NT2/D1 (cell line): Measurements from ENCODE around the gene SLC6A13.
"Not testable (repeated sequence)": the region's sequence is repeated elsewhere in the genome, so short reads cannot be mapped to it uniquely, and the experiment has no call there.

Experiments used
- DNase-seq: peaks from one replicate; pipeline ENCODE4 v3.0.0-alpha.2; 2011; ENCODE audit warnings: low read depth, low spot score
- H3K27me3 ChIP-seq: 2 replicates; pipeline ENCODE4 v1.6.0; 2011; ENCODE audit warnings: mild to moderate bottlenecking; ENCODE audit not compliant: insufficient read length, insufficient read depth
- H3K36me3 ChIP-seq: 2 replicates; pipeline ENCODE4 v1.6.1; 2011; ENCODE audit warnings: mild to moderate bottlenecking, low read length, mixed read lengths; ENCODE audit not compliant: insufficient read depth, insufficient read length
- H3K4me1 ChIP-seq: 2 replicates; pipeline ENCODE4 v1.5.1; 2011; ENCODE audit not compliant: insufficient read depth, insufficient read length
- H3K4me3 ChIP-seq: 2 replicates; pipeline ENCODE4 v1.5.1; 2011; ENCODE audit warnings: low read depth; ENCODE audit not compliant: insufficient read length
- H3K9ac ChIP-seq: 2 replicates; pipeline ENCODE4 v1.6.0; 2011; ENCODE audit warnings: low read depth; ENCODE audit not compliant: insufficient read length
- H3K9me3 ChIP-seq: 2 replicates; pipeline ENCODE4 v1.5.1; 2011; ENCODE audit warnings: mild to moderate bottlenecking, low read length; ENCODE audit not compliant: insufficient read depth
- SUZ12 ChIP-seq: IDR thresholded peaks from 2 replicates; pipeline ENCODE4 v1.6.1; 2011; ENCODE audit not compliant: insufficient read length, insufficient read depth; ENCODE audit errors: extremely low read depth
- YY1 ChIP-seq: IDR thresholded peaks from 2 replicates; pipeline ENCODE4 v1.6.1; 2011; ENCODE audit not compliant: insufficient read length, insufficient read depth
- ZNF274 ChIP-seq: IDR thresholded peaks from 2 replicates; pipeline ENCODE4 v1.6.1; 2011; ENCODE audit warnings: mild to moderate bottlenecking, low read depth, low read length

Gene SLC6A13

DNA sequence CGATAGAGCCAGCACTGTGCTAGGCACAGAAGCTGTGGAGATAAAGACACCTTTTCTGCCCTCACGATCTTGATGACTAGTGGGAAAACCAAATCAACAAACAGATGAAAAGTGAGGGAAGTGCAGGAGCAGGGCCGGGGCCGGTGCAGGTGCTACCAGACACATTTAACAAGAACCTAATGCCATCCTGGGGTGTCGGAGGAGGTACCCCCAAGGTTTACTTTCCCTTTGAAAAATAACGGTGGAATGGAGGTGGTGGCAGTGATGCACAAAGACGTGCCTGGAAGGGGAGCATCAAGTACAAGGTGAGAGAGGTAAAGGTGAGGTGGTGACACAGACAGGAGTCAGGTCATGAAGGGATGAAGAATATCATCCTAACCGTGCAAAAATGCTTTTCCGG, 22.1 kb downstream of the SLC6A13 start:
- TF ChIP-seq SUZ12 (no peak), ZNF274 (no peak), YY1 (no peak)
- no peaks in the 10 kb centered on the region for H3K36me3 ChIP-seq
- no peaks in the 10 kb centered on the region for H3K27me3 ChIP-seq
- H3K4me1 ChIP-seq, result no peaks in the 10 kb centered on the region
- H3K9me3 ChIP-seq, result peaks cover 28% of the 10 kb centered on the region; the same call in 1 of the 2 replicates
- no peak overlapping the region for H3K4me3 ChIP-seq
- H3K9ac ChIP-seq, result no peak overlapping the region
- DNase-seq, result no peak

DNA sequence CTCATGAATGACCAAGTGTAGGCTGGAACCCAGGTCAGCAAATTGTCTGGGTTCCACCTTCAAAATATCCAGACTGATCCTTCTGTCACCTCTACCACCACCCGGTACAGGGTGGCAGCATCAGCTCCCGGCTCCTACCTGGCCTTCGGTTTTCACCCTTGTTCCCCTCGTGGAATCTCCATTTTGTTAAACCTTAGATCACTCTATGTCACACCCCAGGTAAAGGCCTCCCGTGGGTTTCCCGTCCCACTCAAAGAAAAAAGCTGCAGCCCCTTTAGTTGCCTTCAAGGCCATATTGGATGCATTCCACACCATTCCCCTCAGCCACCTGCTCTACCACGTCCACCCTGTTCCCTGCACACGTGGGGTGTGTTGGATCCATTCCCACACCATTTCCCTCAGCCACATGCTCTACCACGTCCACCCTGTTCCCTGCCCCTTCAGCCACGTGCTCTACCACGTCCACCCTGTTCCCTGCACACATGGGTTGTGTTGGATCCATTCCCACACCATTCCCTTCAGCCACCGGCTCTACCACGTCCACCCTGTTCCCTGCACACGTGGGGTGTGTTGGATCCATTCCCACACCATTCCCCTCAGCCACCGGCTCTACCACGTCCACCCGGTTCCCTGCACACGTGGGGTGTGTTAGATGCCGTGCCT, 23.8 kb downstream of the SLC6A13 start:
- TF ChIP-seq ZNF274 (no peak), YY1 (no peak), SUZ12 (no peak)
- Histone ChIP-seq H3K9ac (no peak overlapping the region), H3K4me1 (no peaks in the 10 kb centered on the region), H3K9me3 (peaks cover 33% of the 10 kb centered on the region; the same call in 1 of the 2 replicates), H3K27me3 (no peaks in the 10 kb centered on the region), H3K4me3 (no peak overlapping the region), H3K36me3 (no peaks in the 10 kb centered on the region)
- DNase-seq, result no peak

DNA sequence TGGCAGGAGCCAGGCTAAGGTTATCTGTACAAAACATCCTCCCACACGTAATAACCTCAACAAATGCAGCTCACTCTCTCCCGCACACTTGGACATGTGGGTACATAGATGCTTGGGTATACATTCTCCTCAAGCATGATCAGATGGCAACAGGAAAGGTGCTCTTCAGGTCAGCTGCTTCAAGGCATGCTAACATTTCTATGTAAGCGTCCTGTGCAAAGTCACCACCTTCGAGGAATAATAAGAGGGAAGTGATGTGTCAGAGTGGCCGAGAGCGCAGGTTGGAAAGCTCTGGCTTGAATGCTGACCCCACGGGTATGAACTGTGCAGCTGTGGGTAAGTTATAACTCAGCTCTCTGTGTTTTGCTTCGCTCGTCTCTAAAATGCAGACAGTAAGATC, 24.5 kb downstream of the SLC6A13 start:
- DNase-seq, result no peak
- Histone ChIP-seq H3K9me3 (peaks cover 33% of the 10 kb centered on the region; the same call in 1 of the 2 replicates), H3K4me3 (no peak overlapping the region), H3K36me3 (no peaks in the 10 kb centered on the region), H3K9ac (no peak overlapping the region), H3K4me1 (peaks cover 7% of the 10 kb centered on the region), H3K27me3 (no peaks in the 10 kb centered on the region)
- TF ChIP-seq ZNF274 (no peak), YY1 (no peak), SUZ12 (no peak)

DNA sequence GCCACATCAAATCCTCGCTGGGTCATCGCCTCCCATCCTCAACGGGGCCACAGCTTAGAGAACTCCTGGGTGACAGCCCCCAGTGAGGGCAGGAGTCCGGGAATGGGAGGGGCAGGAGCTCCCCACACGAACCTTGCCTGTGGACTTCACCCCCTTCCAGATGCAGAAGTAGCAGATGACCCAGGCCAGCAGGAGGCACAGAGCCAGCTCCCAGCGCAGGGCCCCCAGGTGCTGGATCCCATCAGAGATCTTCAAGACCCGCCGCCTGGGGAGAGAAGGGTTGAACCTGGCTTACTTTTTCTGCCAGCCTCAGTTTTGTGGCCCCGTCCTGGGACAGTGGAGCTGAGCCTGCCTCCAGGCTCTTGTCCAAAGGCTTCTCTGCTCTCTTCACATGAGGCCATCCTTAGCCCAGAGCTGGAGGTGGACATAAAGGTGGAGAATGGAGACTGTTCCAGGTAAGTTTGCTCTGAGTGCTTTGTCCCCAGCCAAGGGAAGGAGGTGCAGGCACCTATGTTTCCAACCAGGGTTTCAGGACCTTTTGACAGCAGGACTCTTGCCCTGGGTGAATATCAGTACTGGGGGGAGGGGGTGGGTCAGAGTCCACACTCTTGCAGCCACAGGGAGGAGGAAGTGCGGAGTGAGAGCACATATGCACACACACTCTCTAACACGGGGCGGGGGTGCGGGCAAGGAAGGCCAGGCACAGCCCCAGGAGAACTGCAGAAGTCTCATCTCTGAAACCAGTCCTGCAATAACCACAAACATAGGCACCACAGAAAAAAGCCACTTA, 25.4 kb downstream of the SLC6A13 start:
- H3K27me3 ChIP-seq, result no peaks in the 10 kb centered on the region
- DNase-seq, result no peak
- no peaks in the 10 kb centered on the region for H3K36me3 ChIP-seq
- peaks cover 16% of the 10 kb centered on the region for H3K4me1 ChIP-seq
- H3K4me3 ChIP-seq, result no peak overlapping the region
- TF ChIP-seq YY1 (no peak), ZNF274 (no peak), SUZ12 (no peak)
- peaks cover 33% of the 10 kb centered on the region; the same call in 1 of the 2 replicates for H3K9me3 ChIP-seq
- no peak overlapping the region for H3K9ac ChIP-seq

DNA sequence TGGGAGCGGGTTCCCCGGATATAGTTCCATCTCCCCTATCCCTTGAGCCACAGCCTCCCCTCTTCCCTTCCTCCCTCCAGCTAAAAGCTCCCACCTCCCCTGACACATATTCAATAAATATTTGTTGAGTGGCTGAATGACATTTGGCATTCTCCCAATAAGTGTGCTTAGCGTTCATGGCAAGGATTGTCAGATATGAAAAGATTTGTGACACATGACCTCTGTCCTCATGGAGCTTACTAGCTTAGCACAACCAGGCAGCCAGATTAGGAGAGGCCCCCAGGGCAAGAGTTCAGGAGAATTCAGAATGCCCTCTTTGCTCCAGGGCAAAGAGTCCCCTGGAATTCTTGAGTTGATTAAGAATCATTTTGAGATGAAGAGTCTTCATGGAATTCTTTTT, 26.2 kb downstream of the SLC6A13 start:
- Histone ChIP-seq H3K27me3 (no peaks in the 10 kb centered on the region), H3K36me3 (no peaks in the 10 kb centered on the region), H3K4me1 (peaks cover 17% of the 10 kb centered on the region)

DNA sequence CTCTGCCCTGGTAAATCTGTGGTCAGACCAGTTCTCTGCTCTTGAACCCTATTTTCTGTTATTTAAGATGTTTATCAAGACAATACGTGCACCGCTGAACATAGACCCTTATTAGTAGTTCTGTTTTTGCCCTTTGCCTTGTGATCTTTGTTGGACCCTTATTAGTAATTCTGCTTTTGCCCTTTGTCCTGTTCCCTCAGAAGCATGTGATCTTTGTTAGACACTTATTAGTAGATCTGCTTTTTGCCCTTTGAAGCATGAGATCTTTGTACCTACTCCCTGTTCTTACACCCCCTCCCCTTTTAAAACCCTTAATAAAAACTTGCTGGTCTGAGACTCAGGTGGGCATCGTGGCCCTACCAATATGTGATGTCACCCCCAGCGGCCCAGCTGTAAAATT, 26.7 kb downstream of the SLC6A13 start:
- H3K27me3 ChIP-seq, H3K9ac ChIP-seq, H3K36me3 ChIP-seq, H3K4me3 ChIP-seq, DNase-seq: not testable (repeated sequence)
- peaks cover 33% of the 10 kb centered on the region; the same call in 1 of the 2 replicates for H3K9me3 ChIP-seq
- H3K4me1 ChIP-seq, result peaks cover 22% of the 10 kb centered on the region

More for the DNA sequence above, 26.2 kb downstream of the SLC6A13 start:
- Histone ChIP-seq H3K4me3 (no peak overlapping the region), H3K9me3 (peaks cover 33% of the 10 kb centered on the region; the same call in 1 of the 2 replicates), H3K9ac (no peak overlapping the region)
- no peak for DNase-seq
- no peak for TF ChIP-seq ZNF274
- TF ChIP-seq YY1, result no peak
- TF ChIP-seq SUZ12, result no peak

DNA sequence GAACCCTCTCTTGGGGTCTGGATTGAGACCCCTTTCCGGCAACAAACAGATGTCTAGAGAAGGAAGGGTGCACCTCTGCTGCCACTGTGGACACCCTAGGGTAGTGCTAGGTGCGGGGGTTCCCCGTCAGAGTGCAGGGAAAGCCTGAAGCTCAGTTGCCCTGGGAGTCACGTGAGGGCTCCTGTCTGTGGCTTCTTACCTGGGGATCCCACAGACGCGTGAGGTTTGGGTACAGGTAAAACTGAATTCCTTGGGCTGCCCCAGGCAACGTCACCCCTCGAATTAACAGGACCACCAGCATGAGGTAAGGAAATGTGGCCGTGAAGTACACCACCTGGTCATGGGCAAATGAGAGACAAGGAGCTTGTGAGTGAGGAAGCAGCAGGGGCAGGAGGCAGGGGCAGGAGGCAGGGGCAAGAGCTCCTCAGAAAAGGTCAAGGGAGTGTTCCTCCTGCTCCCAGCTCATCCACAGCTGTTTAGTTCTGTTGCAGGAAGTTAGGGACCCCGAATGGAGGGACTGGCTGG, 27.7 kb downstream of the SLC6A13 start:
- H3K27me3 ChIP-seq, result no peaks in the 10 kb centered on the region
- H3K4me1 ChIP-seq, result peaks cover 23% of the 10 kb centered on the region
- no peak for DNase-seq
- H3K4me3 ChIP-seq, result no peak overlapping the region
- H3K36me3 ChIP-seq, result no peaks in the 10 kb centered on the region
- no peak overlapping the region for H3K9ac ChIP-seq
- peaks cover 33% of the 10 kb centered on the region; the same call in 1 of the 2 replicates for H3K9me3 ChIP-seq
- no peak for TF ChIP-seq YY1
- no peak for TF ChIP-seq SUZ12
- no peak for TF ChIP-seq ZNF274
